ENCODE data around the gene PWP1.

The PWP1 gene

GRCh38 chr12:107649661-107650061, 35.9 kb upstream of the PWP1 start:
- no peak for DNase-seq (ENCODE audit: low read depth)
- H3K4me3 ChIP-seq (ENCODE audit: low read depth, low read length), result no peak overlapping the region
- TF ChIP-seq MAX (IDR thresholded peaks at IDR 0.05; ENCODE audit: low read depth, low read length) (no peak), MYC (IDR thresholded peaks at IDR 0.05; ENCODE audit: low read depth, low read length) (no peak), POLR2A (IDR thresholded peaks at IDR 0.05; ENCODE audit: extremely low read depth, insufficient read length) (no peak), CTCF (IDR thresholded peaks at IDR 0.05; ENCODE audit: low read depth, low read length) (no peak)

GRCh38 chr12:107650977-107651376, 34.6 kb upstream of the PWP1 start:
- H3K4me3 ChIP-seq (ENCODE audit: low read depth, low read length), result no peak overlapping the region
- no peak for DNase-seq (ENCODE audit: low read depth)
- TF ChIP-seq POLR2A (IDR thresholded peaks at IDR 0.05; ENCODE audit: extremely low read depth, insufficient read length) (no peak), MAX (IDR thresholded peaks at IDR 0.05; ENCODE audit: low read depth, low read length) (no peak), CTCF (IDR thresholded peaks at IDR 0.05; ENCODE audit: low read depth, low read length) (no peak), MYC (IDR thresholded peaks at IDR 0.05; ENCODE audit: low read depth, low read length) (no peak)

- DNase-seq (ENCODE audit: low read depth), result no peak
- TF ChIP-seq MYC (IDR thresholded peaks at IDR 0.05; ENCODE audit: low read depth, low read length) (no peak), POLR2A (IDR thresholded peaks at IDR 0.05; ENCODE audit: extremely low read depth, insufficient read length) (no peak), MAX (IDR thresholded peaks at IDR 0.05; ENCODE audit: low read depth, low read length) (no peak), CTCF (IDR thresholded peaks at IDR 0.05; ENCODE audit: low read depth, low read length) (no peak)
- no peak overlapping the region for H3K4me3 ChIP-seq (ENCODE audit: low read depth, low read length)
These were observed 33.8 kb upstream of the PWP1 start for GRCh38 chr12:107651571-107652449.

- TF ChIP-seq MAX (IDR thresholded peaks at IDR 0.05; ENCODE audit: low read depth, low read length) (no peak), POLR2A (IDR thresholded peaks at IDR 0.05; ENCODE audit: extremely low read depth, insufficient read length) (no peak), MYC (IDR thresholded peaks at IDR 0.05; ENCODE audit: low read depth, low read length) (no peak), CTCF (IDR thresholded peaks at IDR 0.05; ENCODE audit: low read depth, low read length) (no peak)
- no peak for DNase-seq (ENCODE audit: low read depth)
- H3K4me3 ChIP-seq (ENCODE audit: low read depth, low read length), result no peak overlapping the region
These were observed 32.1 kb upstream of the PWP1 start for GRCh38 chr12:107653519-107653918.

- no peak for DNase-seq (ENCODE audit: low read depth)
- no peak for TF ChIP-seq MAX (IDR thresholded peaks at IDR 0.05; ENCODE audit: low read depth, low read length)
- no peak for TF ChIP-seq POLR2A (IDR thresholded peaks at IDR 0.05; ENCODE audit: extremely low read depth, insufficient read length)
- no peak for TF ChIP-seq CTCF (IDR thresholded peaks at IDR 0.05; ENCODE audit: low read depth, low read length)
- no peak for TF ChIP-seq MYC (IDR thresholded peaks at IDR 0.05; ENCODE audit: low read depth, low read length)
- no peak overlapping the region for H3K4me3 ChIP-seq (ENCODE audit: low read depth, low read length)
These were observed 30.7 kb upstream of the PWP1 start for GRCh38 chr12:107654873-107655272.

Data from NB4 (cell line).